OCI-LY1 (cell line): ENCODE results near the gene CCR7.

ENCODE experiments used
- H2AFZ ChIP-seq: fragments of 200-600 bp; sonication (generic), shearing (Covaris generic); 2 replicates; pipeline ENCODE4 v1.6.0; 2014; ENCODE audit warnings: antibody characterized with exemption, mild to moderate bottlenecking, low read length
- H3F3A ChIP-seq: fragments of 200-600 bp; sonication (generic), shearing (Covaris generic); 2 replicates; pipeline ENCODE4 v1.6.0; 2014; ENCODE audit warnings: mild to moderate bottlenecking, antibody characterized with exemption, low read length, moderate library complexity; ENCODE audit not compliant: insufficient read depth
- H3K27ac ChIP-seq: fragments of 200-600 bp; sonication (generic); 2 replicates; pipeline ENCODE4 v1.5.1; 2014; ENCODE audit warnings: low read length, mixed run types, mild to moderate bottlenecking, low read depth; ENCODE audit not compliant: poor library complexity, severe bottlenecking
- H3K27me3 ChIP-seq: fragments of 200-600 bp; sonication (generic); 2 replicates; pipeline ENCODE4 v1.6.0; 2014; ENCODE audit warnings: antibody characterized with exemption, mild to moderate bottlenecking, low read length, moderate library complexity; ENCODE audit not compliant: insufficient read depth
- H3K36me3 ChIP-seq: fragments of 200-600 bp; sonication (generic); 2 replicates; pipeline ENCODE4 v1.6.1; 2014; ENCODE audit warnings: mild to moderate bottlenecking, antibody characterized with exemption, low read length, moderate library complexity, mixed read lengths; ENCODE audit not compliant: insufficient read depth
- H3K4me1 ChIP-seq: fragments of 200-600 bp; sonication (generic); 2 replicates; pipeline ENCODE4 v1.5.1; 2014; ENCODE audit warnings: mild to moderate bottlenecking, low read length, moderate library complexity; ENCODE audit not compliant: insufficient read depth, severe bottlenecking
- H3K4me2 ChIP-seq: fragments of 200-600 bp; sonication (generic), shearing (Covaris generic); 2 replicates; pipeline ENCODE4 v1.6.1; 2014; ENCODE audit warnings: low read length
- H3K4me3 ChIP-seq: fragments of 200-600 bp; sonication (generic); 2 replicates; pipeline ENCODE4 v1.5.1; 2014; ENCODE audit warnings: low read length, low read depth, mild to moderate bottlenecking, mixed read lengths; ENCODE audit not compliant: poor library complexity, severe bottlenecking
- H3K79me2 ChIP-seq: fragments of 200-600 bp; shearing (Covaris generic); 2 replicates; pipeline ENCODE4 v1.6.1; 2016; ENCODE audit warnings: mixed run types, low read length, mixed read lengths; ENCODE audit not compliant: insufficient read depth
- H3K9ac ChIP-seq: fragments of 200-600 bp; sonication (generic), shearing (Covaris generic); 2 replicates; pipeline ENCODE4 v1.6.1; 2014; ENCODE audit warnings: mild to moderate bottlenecking, low read length, mixed read lengths
- H3K9me2 ChIP-seq: fragments of 200-600 bp; sonication (generic), shearing (Covaris generic); 2 replicates; pipeline ENCODE4 v1.6.1; 2014; ENCODE audit warnings: low read depth, mild to moderate bottlenecking, low read length, mixed read lengths
- H3K9me3 ChIP-seq: fragments of 200-600 bp; shearing (Covaris generic); 2 replicates; pipeline ENCODE4 v1.6.1; 2014; ENCODE audit warnings: low read length, mixed read lengths
- H4K20me1 ChIP-seq: fragments of 200-600 bp; sonication (generic), shearing (Covaris generic); 2 replicates; pipeline ENCODE4 v1.6.0; 2016; ENCODE audit warnings: mild to moderate bottlenecking, low read length; ENCODE audit not compliant: insufficient read depth
- EZH2 ChIP-seq: fragments of 200-600 bp; sonication (generic), shearing (Covaris generic); IDR thresholded peaks from 2 replicates; pipeline ENCODE4 v1.8.0; 2017; ENCODE audit warnings: borderline replicate concordance, mixed run types, mild to moderate bottlenecking, antibody characterized with exemption, low read length, moderate library complexity, mixed read lengths
- TF ChIP-seq, protein P1 (sequence below): fragments of 200-600 bp; sonication (generic), shearing (Covaris generic); IDR thresholded peaks from 2 replicates; pipeline ENCODE4 v1.5.1; 2017; ENCODE audit warnings: mild to moderate bottlenecking, antibody characterized with exemption, low read length, moderate library complexity, mixed read lengths

The CCR7 gene

DNA sequence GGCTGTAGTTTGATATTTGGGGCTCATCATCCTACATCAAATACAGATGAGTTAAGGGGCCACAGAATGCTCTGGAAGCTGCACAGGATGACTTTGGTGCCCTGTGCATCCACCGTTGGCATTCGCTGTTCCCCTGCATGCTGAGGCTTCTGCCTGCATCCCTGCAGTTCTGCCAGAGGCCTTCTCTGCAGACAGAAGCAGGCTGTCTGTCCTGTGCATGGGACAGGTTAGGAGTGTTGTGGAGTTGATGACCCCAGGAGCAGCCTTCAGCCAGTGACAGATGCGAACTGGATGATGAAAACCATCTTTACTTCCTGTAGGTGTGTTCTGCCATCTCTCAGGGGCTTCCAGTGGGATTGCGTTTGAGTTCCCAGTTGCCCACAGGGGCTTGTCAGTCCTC lies 50.3 kb downstream of the CCR7 start:
- Histone ChIP-seq H3K79me2 (no peaks in the 10 kb centered on the region), H4K20me1 (no peaks in the 10 kb centered on the region), H3K9me2 (no peaks in the 10 kb centered on the region), H3K4me3 (no peak overlapping the region), H3K4me2 (no peak overlapping the region), H3K27me3 (peaks cover 11% of the 10 kb centered on the region), H3K9me3 (no peaks in the 10 kb centered on the region), H3K9ac (no peak overlapping the region), H2AFZ (no peak overlapping the region), H3F3A (no peaks in the 10 kb centered on the region), H3K36me3 (no peaks in the 10 kb centered on the region), H3K27ac (no peak overlapping the region), H3K4me1 (peaks cover 16% of the 10 kb centered on the region)
- no peak for TF ChIP-seq EZH2
- TF ChIP-seq, protein P1, sequence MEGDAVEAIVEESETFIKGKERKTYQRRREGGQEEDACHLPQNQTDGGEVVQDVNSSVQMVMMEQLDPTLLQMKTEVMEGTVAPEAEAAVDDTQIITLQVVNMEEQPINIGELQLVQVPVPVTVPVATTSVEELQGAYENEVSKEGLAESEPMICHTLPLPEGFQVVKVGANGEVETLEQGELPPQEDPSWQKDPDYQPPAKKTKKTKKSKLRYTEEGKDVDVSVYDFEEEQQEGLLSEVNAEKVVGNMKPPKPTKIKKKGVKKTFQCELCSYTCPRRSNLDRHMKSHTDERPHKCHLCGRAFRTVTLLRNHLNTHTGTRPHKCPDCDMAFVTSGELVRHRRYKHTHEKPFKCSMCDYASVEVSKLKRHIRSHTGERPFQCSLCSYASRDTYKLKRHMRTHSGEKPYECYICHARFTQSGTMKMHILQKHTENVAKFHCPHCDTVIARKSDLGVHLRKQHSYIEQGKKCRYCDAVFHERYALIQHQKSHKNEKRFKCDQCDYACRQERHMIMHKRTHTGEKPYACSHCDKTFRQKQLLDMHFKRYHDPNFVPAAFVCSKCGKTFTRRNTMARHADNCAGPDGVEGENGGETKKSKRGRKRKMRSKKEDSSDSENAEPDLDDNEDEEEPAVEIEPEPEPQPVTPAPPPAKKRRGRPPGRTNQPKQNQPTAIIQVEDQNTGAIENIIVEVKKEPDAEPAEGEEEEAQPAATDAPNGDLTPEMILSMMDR, result no peak

- no peaks in the 10 kb centered on the region for H3K9me3 ChIP-seq
Measured at GRCh38 chr17:40514013-40514875, 51.0 kb downstream of the CCR7 start.

DNA sequence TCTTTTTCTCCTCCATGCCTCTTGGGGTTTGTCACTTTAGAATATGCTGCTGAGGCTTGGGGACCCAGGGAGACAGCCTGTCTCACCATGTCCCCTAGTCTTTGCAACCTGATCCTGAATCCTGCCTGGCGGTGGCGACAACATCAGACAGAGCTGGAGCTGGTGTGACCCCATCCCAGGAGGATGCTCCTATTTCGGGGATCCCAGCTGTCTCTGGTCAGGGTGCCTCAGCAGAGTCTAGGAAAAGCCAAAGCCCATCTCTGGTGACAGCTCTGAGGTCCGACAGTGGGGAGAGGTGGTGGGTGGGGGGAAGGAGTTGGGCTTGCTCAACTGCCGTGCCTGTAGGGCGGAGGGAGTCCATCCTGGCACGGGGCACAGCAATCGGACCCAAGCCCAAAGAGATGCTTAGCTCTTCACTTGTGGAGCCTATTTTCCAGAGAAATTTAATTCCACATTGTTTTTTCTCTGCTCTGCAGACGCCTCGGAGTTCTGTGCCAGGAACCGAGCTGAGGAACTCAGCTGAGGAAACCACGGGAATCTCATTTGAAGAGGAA lies 53.5 kb downstream of the CCR7 start:
- Histone ChIP-seq H3K4me2 (no peak overlapping the region), H3K27me3 (peaks cover 11% of the 10 kb centered on the region), H3K79me2 (no peaks in the 10 kb centered on the region), H3K9me2 (no peaks in the 10 kb centered on the region), H3K4me3 (no peak overlapping the region), H3K36me3 (no peaks in the 10 kb centered on the region), H3K9me3 (no peaks in the 10 kb centered on the region), H3F3A (no peaks in the 10 kb centered on the region), H3K9ac (no peak overlapping the region), H3K27ac (no peak overlapping the region), H4K20me1 (no peaks in the 10 kb centered on the region), H2AFZ (no peak overlapping the region), H3K4me1 (peaks cover 10% of the 10 kb centered on the region)
- TF ChIP-seq, protein P1, result no peak
- no peak for TF ChIP-seq EZH2

More at GRCh38 chr17:40514013-40514875, 51.0 kb downstream of the CCR7 start:
- Histone ChIP-seq H2AFZ (no peak overlapping the region), H3K79me2 (no peaks in the 10 kb centered on the region), H3K4me1 (peaks cover 16% of the 10 kb centered on the region), H3K27me3 (peaks cover 11% of the 10 kb centered on the region), H3K27ac (no peak overlapping the region), H4K20me1 (no peaks in the 10 kb centered on the region), H3K4me3 (no peak overlapping the region), H3K9ac (no peak overlapping the region), H3K36me3 (no peaks in the 10 kb centered on the region), H3K4me2 (no peak overlapping the region), H3F3A (no peaks in the 10 kb centered on the region), H3K9me2 (no peaks in the 10 kb centered on the region)
- TF ChIP-seq, protein P1, result no peak
- TF ChIP-seq EZH2, result no peak
